ENCODE results near the gene RBM38. TPM values are rescaled to one million over a fixed set of nuclear protein-coding genes. Genes with fewer than 3 reads are reported as not detected.

RBM38 gene
- total and polyA plus RNA-seq, 9 of the 15 experiments (the other 6 are each of a cell fraction or from before 2014, with no cell fraction given) = 0.28 to 82.4 (median 33.2) TPM

- no peaks in the 10 kb centered on the region for H3K36me3 ChIP-seq (ENCODE audit: control insufficient read depth, insufficient read depth, low read length)
- no peaks in the 10 kb centered on the region for H4K20me1 ChIP-seq (replicated peaks; ENCODE audit: control insufficient read depth, insufficient read depth, low read length)
- no peaks in the 10 kb centered on the region for H3K27me3 ChIP-seq (ENCODE audit: control insufficient read depth in 2 of 2, insufficient read depth in 2 of 2, low read length in 2 of 2)
- ATAC-seq (no peak), FAIRE-seq (no peak), DNase-seq (ENCODE audit: extremely low read depth in 1 of 4, low spot score in 3 of 4) (no peak)
- no peak overlapping the region for H3K27ac ChIP-seq (ENCODE audit: extremely low read depth, low read depth, low read length)
- H3K4me1 ChIP-seq (replicated peaks in 1 of 2; ENCODE audit: control insufficient read depth in 2 of 2, insufficient read depth in 2 of 2, low read length in 2 of 2) = peaks cover 39 to 44% of the 10 kb centered on the region in 2 experiments
- H3K4me3 ChIP-seq = no peak overlapping the region
- no peak for TF ChIP-seq ZNF224 (CRISPR knock-in tag; IDR thresholded peaks at IDR 0.05)
- TF ChIP-seq STAT5B (CRISPR knock-in tag; IDR thresholded peaks at IDR 0.05) = no peak
- no peak for TF ChIP-seq ZNF764 (CRISPR knock-in tag; IDR thresholded peaks at IDR 0.05; ENCODE audit: low read depth)
- no peak for TF ChIP-seq SRSF3 (IDR thresholded peaks at IDR 0.05; ENCODE audit: insufficient read depth, low read length)
- no peak for TF ChIP-seq POLR2B (IDR thresholded peaks at IDR 0.05; ENCODE audit: low read depth, partially characterized antibody)
- TF ChIP-seq CBX1 (IDR thresholded peaks at IDR 0.05; ENCODE audit: low read depth) = no peak
- no peak for TF ChIP-seq TRIM24 (IDR thresholded peaks at IDR 0.05)
- no peak for TF ChIP-seq ZNF668 (CRISPR knock-in tag; IDR thresholded peaks at IDR 0.05)
- TF ChIP-seq ZNF589 (CRISPR knock-in tag; IDR thresholded peaks at IDR 0.05; ENCODE audit: low read depth) = no peak
- TF ChIP-seq ETV5 (CRISPR knock-in tag; IDR thresholded peaks at IDR 0.05; ENCODE audit: low read depth) = no peak
- TF ChIP-seq, protein P1, sequence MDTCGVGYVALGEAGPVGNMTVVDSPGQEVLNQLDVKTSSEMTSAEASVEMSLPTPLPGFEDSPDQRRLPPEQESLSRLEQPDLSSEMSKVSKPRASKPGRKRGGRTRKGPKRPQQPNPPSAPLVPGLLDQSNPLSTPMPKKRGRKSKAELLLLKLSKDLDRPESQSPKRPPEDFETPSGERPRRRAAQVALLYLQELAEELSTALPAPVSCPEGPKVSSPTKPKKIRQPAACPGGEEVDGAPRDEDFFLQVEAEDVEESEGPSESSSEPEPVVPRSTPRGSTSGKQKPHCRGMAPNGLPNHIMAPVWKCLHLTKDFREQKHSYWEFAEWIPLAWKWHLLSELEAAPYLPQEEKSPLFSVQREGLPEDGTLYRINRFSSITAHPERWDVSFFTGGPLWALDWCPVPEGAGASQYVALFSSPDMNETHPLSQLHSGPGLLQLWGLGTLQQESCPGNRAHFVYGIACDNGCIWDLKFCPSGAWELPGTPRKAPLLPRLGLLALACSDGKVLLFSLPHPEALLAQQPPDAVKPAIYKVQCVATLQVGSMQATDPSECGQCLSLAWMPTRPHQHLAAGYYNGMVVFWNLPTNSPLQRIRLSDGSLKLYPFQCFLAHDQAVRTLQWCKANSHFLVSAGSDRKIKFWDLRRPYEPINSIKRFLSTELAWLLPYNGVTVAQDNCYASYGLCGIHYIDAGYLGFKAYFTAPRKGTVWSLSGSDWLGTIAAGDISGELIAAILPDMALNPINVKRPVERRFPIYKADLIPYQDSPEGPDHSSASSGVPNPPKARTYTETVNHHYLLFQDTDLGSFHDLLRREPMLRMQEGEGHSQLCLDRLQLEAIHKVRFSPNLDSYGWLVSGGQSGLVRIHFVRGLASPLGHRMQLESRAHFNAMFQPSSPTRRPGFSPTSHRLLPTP (IDR thresholded peaks at IDR 0.05; ENCODE audit: borderline replicate concordance, extremely low read depth, insufficient read length) = no peak
- no peak for TF ChIP-seq TRIM28 (IDR thresholded peaks at IDR 0.05)
- TF ChIP-seq, protein P2, sequence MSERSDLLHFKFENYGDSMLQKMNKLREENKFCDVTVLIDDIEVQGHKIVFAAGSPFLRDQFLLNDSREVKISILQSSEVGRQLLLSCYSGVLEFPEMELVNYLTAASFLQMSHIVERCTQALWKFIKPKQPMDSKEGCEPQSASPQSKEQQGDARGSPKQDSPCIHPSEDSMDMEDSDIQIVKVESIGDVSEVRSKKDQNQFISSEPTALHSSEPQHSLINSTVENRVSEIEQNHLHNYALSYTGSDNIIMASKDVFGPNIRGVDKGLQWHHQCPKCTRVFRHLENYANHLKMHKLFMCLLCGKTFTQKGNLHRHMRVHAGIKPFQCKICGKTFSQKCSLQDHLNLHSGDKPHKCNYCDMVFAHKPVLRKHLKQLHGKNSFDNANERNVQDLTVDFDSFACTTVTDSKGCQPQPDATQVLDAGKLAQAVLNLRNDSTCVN (CRISPR knock-in tag; IDR thresholded peaks at IDR 0.05) = no peak
- TF ChIP-seq GTF2A2 (tag; IDR thresholded peaks at IDR 0.05) = no peak
- no peak for TF ChIP-seq ZNF124 (CRISPR knock-in tag; IDR thresholded peaks at IDR 0.05)
- no peak for TF ChIP-seq ZNF561 (CRISPR knock-in tag; conservative IDR thresholded peaks at IDR 0.05)
- no peak for TF ChIP-seq ATF1 (CRISPR knock-in tag; IDR thresholded peaks at IDR 0.05)
- TF ChIP-seq ATF1 (tag; IDR thresholded peaks at IDR 0.05) = no peak
- TF ChIP-seq NUFIP1 (IDR thresholded peaks at IDR 0.05; ENCODE audit: partially characterized antibody) = no peak
- ChIA-PET POLR2A (interaction anchor here (1.1 kb wide), 1 partner anchor 16 kb away, joined by 3 read pairs; no protein-coding TSS in a partner anchor), CTCF (ENCODE audit: low intra/inter-chr PET ratio) (no interaction called here)
- H3K4me2 ChIP-seq (ENCODE audit: insufficient read depth, low read length) = no peak overlapping the region
- intact Hi-C loops (cut with micrococcal nuclease) (no loop called here), in situ Hi-C loops (cut with MboI) (no loop called here)
- no peaks in the 10 kb centered on the region for H3K9me3 ChIP-seq (replicated peaks; ENCODE audit: control insufficient read depth, insufficient read depth, low read depth, low read length)
- no peaks in the 10 kb centered on the region for H3K79me2 ChIP-seq (ENCODE audit: control insufficient read depth, insufficient read depth, low read length)
- BruUV-seq (replicated peaks) = no TSS peak
- H3K9ac ChIP-seq (ENCODE audit: insufficient read depth in 1 of 2, low read depth in 2 of 2, low read length in 2 of 2) = no peak overlapping the region; a peak in 1 of 4 replicates
- peak overlapping the region; percentile 14; the same call in 1 of the 2 replicates for H2AFZ ChIP-seq (ENCODE audit: low read depth, low read length)
- H3K9me1 ChIP-seq (ENCODE audit: control insufficient read depth, insufficient read depth, low read length) = no peaks in the 10 kb centered on the region
- 87% methylated on average over 9 of the region's 9 CpGs for WGBS (ENCODE audit: insufficient coverage, low coverage, missing lambda C conversion rate)
Measured at GRCh38 chr20:57434390-57434700, 43.1 kb downstream of the RBM38 start.
